ENCODE results near the gene SEC16A.

SEC16A gene

GRCh38 chr9:136519263-136520052, 36.6 kb upstream of the SEC16A start:
- no peak for DNase-seq

GRCh38 chr9:136518623-136519022, 35.8 kb upstream of the SEC16A start:
- DNase-seq = no peak

- DNase-seq = no peak
Observed at GRCh38 chr9:136517950-136518349, 35.1 kb upstream of the SEC16A start.

GRCh38 chr9:136517012-136517743, 34.3 kb upstream of the SEC16A start:
- DNase-seq = no peak

- no peak for DNase-seq
Observed at GRCh38 chr9:136516191-136516654, 33.4 kb upstream of the SEC16A start.

GRCh38 chr9:136515276-136515675, 32.4 kb upstream of the SEC16A start:
- no peak for DNase-seq

GRCh38 chr9:136514022-136514714, 31.3 kb upstream of the SEC16A start:
- no peak for DNase-seq

GRCh38 chr9:136513191-136513590, 30.4 kb upstream of the SEC16A start:
- DNase-seq = no peak

GRCh38 chr9:136512651-136513071, 29.8 kb upstream of the SEC16A start:
- peak; percentile 52 for DNase-seq

GRCh38 chr9:136511670-136512592, 29.1 kb upstream of the SEC16A start:
- no peak for DNase-seq

GRCh38 chr9:136511144-136511669, 28.4 kb upstream of the SEC16A start:
- DNase-seq = no peak

- DNase-seq = no peak
Observed at GRCh38 chr9:136510561-136510960, 27.7 kb upstream of the SEC16A start.

GRCh38 chr9:136509549-136509948, 26.7 kb upstream of the SEC16A start:
- DNase-seq = no peak

GRCh38 chr9:136508729-136509500, 26.1 kb upstream of the SEC16A start:
- DNase-seq = no peak

- DNase-seq = no peak
Observed at GRCh38 chr9:136507992-136508375, 25.1 kb upstream of the SEC16A start.

- no peak for DNase-seq
Observed at GRCh38 chr9:136507221-136507991, 24.6 kb upstream of the SEC16A start.

- DNase-seq = no peak
Observed at GRCh38 chr9:136506425-136506824, 23.6 kb upstream of the SEC16A start.

- no peak for DNase-seq
Observed at GRCh38 chr9:136505406-136506403, 22.9 kb upstream of the SEC16A start.

All from activated CD4-positive, alpha-beta T cell treated with anti-CD3 and anti-CD28 coated beads for 48 hours (primary cell).